ENCODE data around the gene COA1. TPM values are rescaled to one million over a fixed set of nuclear protein-coding genes. Genes with fewer than 3 reads are reported as not detected.

The COA1 gene
- total RNA-seq, 1 donor from 2014 or later, result 64.8 TPM

DNA sequence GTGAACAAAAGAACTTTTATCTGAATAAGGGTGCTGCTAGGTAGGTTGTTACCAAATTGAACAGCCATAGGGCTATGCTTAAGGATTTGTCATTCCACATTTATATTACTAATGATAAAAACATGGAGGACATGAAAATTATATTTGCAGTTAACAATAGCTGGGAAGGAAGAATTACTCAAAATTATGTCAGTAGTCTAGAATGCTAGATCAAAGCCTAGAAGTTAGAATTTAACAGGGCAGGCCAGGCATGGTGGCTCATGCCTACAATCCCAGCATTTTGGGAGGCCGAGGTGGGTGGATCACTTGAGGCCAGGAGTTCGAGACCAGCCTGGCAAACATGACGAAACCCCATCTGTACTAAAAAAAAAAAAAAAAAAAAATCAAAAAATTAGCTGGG, 137.0 kb downstream of the COA1 start:
- DNase-seq (ENCODE audit: low spot score), result no peak

DNA sequence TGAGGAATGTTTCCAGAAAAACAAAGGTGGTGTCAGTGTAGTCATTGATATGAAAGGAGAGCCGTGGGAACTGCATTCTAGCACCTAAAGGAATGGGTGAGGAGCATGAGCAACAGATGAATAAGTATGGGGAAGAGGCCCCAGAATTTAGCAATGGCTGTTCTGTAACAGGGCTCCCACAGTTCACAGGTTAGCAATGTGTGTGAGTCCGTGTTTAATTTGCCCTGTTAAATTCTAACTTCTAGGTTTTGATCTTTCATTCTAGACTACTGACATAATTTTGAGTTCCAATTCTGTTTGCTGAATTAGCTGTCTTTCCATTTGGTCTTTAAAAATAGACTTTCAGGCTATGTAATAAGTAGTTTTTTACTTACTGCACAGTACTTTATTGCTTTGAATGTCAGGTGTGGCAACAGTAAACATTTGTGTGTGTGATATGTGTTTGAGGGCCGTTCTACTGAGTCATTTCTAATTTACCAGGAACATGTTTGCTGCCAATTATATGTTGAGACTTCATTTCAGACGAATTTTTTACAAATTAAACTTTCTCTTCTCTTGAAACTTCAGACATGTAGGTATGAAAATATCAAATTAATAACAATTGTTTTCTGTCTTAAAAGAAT, 137.7 kb downstream of the COA1 start:
- no peak for DNase-seq (ENCODE audit: low spot score)

DNA sequence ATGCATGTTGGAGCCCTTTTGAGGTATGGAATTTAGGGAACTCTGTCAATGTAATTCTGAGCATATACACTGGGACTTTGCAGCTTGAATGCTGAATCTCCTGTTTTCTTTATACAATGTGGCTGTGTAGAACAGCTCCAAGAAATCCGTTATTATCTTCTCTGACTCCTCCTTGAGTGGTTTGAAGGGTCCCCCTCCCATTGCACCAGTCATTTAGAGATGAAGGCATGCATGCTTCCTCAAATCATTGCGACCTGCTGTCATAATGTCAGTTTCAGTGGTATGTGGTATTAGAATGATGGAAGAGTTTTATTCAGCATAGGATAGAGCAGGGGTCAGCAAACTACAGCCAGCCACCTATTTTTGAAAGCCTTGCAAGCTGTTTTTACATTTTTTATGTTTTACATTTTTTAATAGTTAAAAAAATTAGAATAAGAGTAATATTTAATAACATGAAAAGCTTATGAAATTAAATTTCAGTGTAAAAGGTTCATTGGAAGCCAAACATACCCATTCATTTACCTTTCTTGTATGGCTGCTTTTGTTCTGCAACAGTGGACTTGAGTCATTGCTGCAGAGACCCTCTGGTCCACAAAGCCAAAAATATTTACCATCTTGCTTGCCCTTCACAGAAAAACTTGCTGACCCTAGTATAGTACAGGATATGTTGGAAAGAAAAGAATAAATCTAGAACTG, 138.3 kb downstream of the COA1 start:
- no peak for DNase-seq (ENCODE audit: low spot score)

DNA sequence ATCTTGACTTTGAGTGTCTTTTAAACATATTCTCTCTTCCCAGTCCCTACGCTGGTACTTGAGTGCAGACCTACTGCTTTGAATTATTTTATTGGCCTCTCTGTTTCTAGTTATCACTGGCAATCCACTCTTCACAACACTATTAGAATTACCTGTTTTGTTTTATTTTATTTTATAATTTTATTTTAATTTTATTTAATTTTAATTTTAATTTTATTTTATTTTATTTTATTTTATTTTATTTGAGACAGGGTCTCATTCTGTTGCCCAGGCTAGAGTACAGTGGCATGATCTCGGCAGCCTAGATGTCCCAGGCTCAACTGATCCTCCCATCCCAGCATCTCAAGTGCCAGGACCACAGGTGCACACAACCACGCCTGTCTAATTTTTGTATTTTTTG, 139.6 kb downstream of the COA1 start:
- no peak for DNase-seq (ENCODE audit: low spot score)

Other genes with a start within 250 kb of the COA1 start
- 12.3 TPM for gene STK17A, start 146.4 kb downstream of the COA1 start, total RNA-seq (ENCODE audit: insufficient read depth, low replicate concordance)
- gene BLVRA, start 29.2 kb upstream of the COA1 start, total RNA-seq (ENCODE audit: insufficient read depth, low replicate concordance), result 10.4 TPM
- 46.0 TPM for gene MRPS24, start 140.0 kb upstream of the COA1 start, total RNA-seq (ENCODE audit: insufficient read depth, low replicate concordance)
- gene URGCP, start 177.1 kb upstream of the COA1 start, total RNA-seq (ENCODE audit: insufficient read depth, low replicate concordance), result 25.5 TPM
- 7.7 TPM for gene UBE2D4, start 196.9 kb upstream of the COA1 start, total RNA-seq (ENCODE audit: insufficient read depth, low replicate concordance)

All from umbilical cord (tissue), 2 donors.